Measurements from ENCODE around the gene CNST.

Gene CNST

DNA sequence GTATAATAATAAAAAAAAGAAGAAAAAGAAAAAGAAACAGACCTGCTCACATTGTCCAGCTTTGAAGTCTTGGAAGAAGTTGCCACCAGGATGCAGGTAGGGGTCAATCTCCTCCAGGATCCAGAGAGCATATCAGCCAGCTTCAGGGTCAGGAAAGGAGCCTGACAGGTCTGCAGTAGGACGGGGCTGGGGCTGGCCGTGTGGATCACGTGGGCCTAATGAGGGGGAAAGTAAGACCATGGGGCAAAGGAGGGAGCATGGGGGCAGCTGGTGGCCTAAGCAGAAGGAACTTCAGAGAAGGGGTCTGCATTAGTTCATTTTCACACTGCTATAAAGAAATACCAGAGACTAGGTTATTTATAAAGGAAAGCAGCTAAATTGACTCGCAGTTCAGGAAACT lies 39.9 kb upstream of the CNST start:
- Histone ChIP-seq H3K27me3 (ENCODE audit: control insufficient read depth in 1 of 2, insufficient read depth in 1 of 2, low read length in 2 of 2) (peaks cover under 1 to 5% of the 10 kb centered on the region in 2 experiments), H3K9ac (ENCODE audit: low read length) (no peak overlapping the region), H2BK15ac (ENCODE audit: low read depth, poor library complexity, severe bottlenecking) (no peak overlapping the region), H3K27ac (ENCODE audit: low read length, poor library complexity, severe bottlenecking) (no peak overlapping the region), H2BK120ac (ENCODE audit: low read depth, low read length) (no peak overlapping the region), H4K8ac (ENCODE audit: low read length) (no peak overlapping the region), H3K14ac (ENCODE audit: low read length in 2 of 2) (no peak overlapping the region), H2AK5ac (ENCODE audit: low read length, severe bottlenecking) (no peak overlapping the region), H3K4me3 (ENCODE audit: insufficient read depth in 1 of 2, low read depth in 1 of 2, low read length in 2 of 2) (no peak overlapping the region), H2AFZ (ENCODE audit: low read depth, low read length) (no peak overlapping the region), H2BK5ac (ENCODE audit: low read depth, low read length, poor library complexity, severe bottlenecking) (no peak overlapping the region), H3K18ac (ENCODE audit: low read depth in 1 of 2, low read length in 2 of 2) (no peak overlapping the region), H3K4me2 (ENCODE audit: low read length, poor library complexity, severe bottlenecking) (no peak overlapping the region), H3K36me3 (ENCODE audit: control insufficient read depth in 1 of 2, insufficient read depth in 2 of 2, low read depth in 1 of 2, low read length in 2 of 2) (no peaks in the 10 kb centered on the region), H3K9me3 (ENCODE audit: control insufficient read depth, low read length) (peaks cover 14% of the 10 kb centered on the region), H3K4ac (ENCODE audit: low read depth in 1 of 2, low read length in 2 of 2) (no peak overlapping the region), H3K79me1 (replicated peaks; ENCODE audit: low read length, poor library complexity, severe bottlenecking) (no peaks in the 10 kb centered on the region), H4K91ac (ENCODE audit: low read length) (no peak overlapping the region), H2BK12ac (ENCODE audit: low read length in 2 of 2) (no peak overlapping the region), H3K4me1 (ENCODE audit: control insufficient read depth, insufficient read depth, low read depth, low read length) (no peaks in the 10 kb centered on the region), H3K23ac (ENCODE audit: low read length in 2 of 2) (no peak overlapping the region)
- WGBS = 86% methylated on average over 4 of the region's 4 CpGs
- no peak for DNase-seq

- Histone ChIP-seq H3K4me2 (ENCODE audit: low read length, poor library complexity, severe bottlenecking) (no peak overlapping the region), H3K79me1 (replicated peaks; ENCODE audit: low read length, poor library complexity, severe bottlenecking) (no peaks in the 10 kb centered on the region), H2AK5ac (ENCODE audit: low read length, severe bottlenecking) (no peak overlapping the region), H3K9me3 (ENCODE audit: control insufficient read depth, low read length) (peaks cover 14% of the 10 kb centered on the region), H4K8ac (ENCODE audit: low read length) (peak overlapping the region; percentile 7), H2BK120ac (ENCODE audit: low read depth, low read length) (no peak overlapping the region), H3K9ac (ENCODE audit: low read length) (no peak overlapping the region), H3K4me1 (ENCODE audit: control insufficient read depth, insufficient read depth, low read depth, low read length) (no peaks in the 10 kb centered on the region), H3K4ac (ENCODE audit: low read depth in 1 of 2, low read length in 2 of 2) (no peak overlapping the region), H3K4me3 (ENCODE audit: insufficient read depth in 1 of 2, low read depth in 1 of 2, low read length in 2 of 2) (no peak overlapping the region), H3K18ac (ENCODE audit: low read depth in 1 of 2, low read length in 2 of 2) (no peak overlapping the region), H3K27me3 (ENCODE audit: control insufficient read depth in 1 of 2, insufficient read depth in 1 of 2, low read length in 2 of 2) (peaks cover 5 to 6% of the 10 kb centered on the region in 2 experiments), H2BK12ac (ENCODE audit: low read length in 2 of 2) (no peak overlapping the region), H3K23ac (ENCODE audit: low read length in 2 of 2) (no peak overlapping the region), H2AFZ (ENCODE audit: low read depth, low read length) (no peak overlapping the region), H3K36me3 (ENCODE audit: control insufficient read depth in 1 of 2, insufficient read depth in 2 of 2, low read depth in 1 of 2, low read length in 2 of 2) (no peaks in the 10 kb centered on the region), H3K27ac (ENCODE audit: low read length, poor library complexity, severe bottlenecking) (no peak overlapping the region), H3K14ac (ENCODE audit: low read length in 2 of 2) (no peak overlapping the region), H4K91ac (ENCODE audit: low read length) (no peak overlapping the region), H2BK15ac (ENCODE audit: low read depth, poor library complexity, severe bottlenecking) (no peak overlapping the region), H2BK5ac (ENCODE audit: low read depth, low read length, poor library complexity, severe bottlenecking) (no peak overlapping the region)
- 74% methylated on average over 7 of the region's 7 CpGs for whole genome bisulfite sequencing
- DNase-seq = no peak
Measured at GRCh38 chr1:246526915-246527314, 39.3 kb upstream of the CNST start.

DNA sequence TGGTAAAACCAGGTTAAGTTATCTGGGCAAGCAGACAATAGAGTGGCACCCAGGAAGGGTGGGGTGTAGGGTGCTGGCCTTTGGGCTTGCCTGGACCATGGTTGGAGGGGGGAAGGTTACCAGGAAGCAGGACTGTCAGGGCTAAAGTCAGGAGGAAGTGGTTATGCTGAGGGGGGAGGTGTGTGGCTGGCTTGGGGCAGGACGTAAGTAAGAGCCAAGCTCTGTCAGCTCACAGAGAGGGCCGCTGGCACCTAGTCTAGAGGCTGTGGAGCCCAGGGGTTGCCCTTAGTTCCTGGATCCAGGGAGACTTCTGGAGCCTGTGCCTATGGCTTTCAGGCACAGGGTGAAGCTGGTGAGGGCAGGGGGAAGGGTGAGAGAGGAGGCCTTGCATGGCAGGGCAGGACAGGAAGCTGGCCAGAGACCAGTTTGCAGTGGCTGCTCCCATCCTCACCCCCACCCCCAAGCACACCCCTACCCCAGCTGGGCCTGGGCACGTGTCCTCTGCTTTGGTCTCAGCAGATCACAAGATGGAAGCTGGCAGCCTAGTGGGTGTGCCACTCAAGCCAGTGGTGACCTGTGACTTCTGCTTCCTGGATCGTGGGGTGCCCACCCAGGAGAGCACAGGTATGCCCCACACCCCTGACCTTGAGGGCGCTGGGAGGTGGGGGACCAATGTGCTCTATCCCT lies 38.7 kb upstream of the CNST start:
- WGBS = 57% methylated on average over 4 of the region's 5 CpGs
- Histone ChIP-seq H3K4me1 (ENCODE audit: control insufficient read depth, insufficient read depth, low read depth, low read length) (no peaks in the 10 kb centered on the region), H2BK15ac (ENCODE audit: low read depth, poor library complexity, severe bottlenecking) (no peak overlapping the region), H3K14ac (ENCODE audit: low read length in 2 of 2) (peak overlapping the region in 1 of 2 experiments; percentile 62), H3K27me3 (ENCODE audit: control insufficient read depth in 1 of 2, insufficient read depth in 1 of 2, low read length in 2 of 2) (peaks cover 8% of the 10 kb centered on the region in 2 experiments), H3K4ac (ENCODE audit: low read depth in 1 of 2, low read length in 2 of 2) (no peak overlapping the region), H3K4me3 (ENCODE audit: insufficient read depth in 1 of 2, low read depth in 1 of 2, low read length in 2 of 2) (no peak overlapping the region), H2AK5ac (ENCODE audit: low read length, severe bottlenecking) (no peak overlapping the region), H3K9me3 (ENCODE audit: control insufficient read depth, low read length) (peaks cover 18% of the 10 kb centered on the region), H2BK120ac (ENCODE audit: low read depth, low read length) (no peak overlapping the region), H4K8ac (ENCODE audit: low read length) (no peak overlapping the region), H3K18ac (ENCODE audit: low read depth in 1 of 2, low read length in 2 of 2) (no peak overlapping the region), H3K36me3 (ENCODE audit: control insufficient read depth in 1 of 2, insufficient read depth in 2 of 2, low read depth in 1 of 2, low read length in 2 of 2) (no peaks in the 10 kb centered on the region), H2AFZ (ENCODE audit: low read depth, low read length) (no peak overlapping the region), H2BK5ac (ENCODE audit: low read depth, low read length, poor library complexity, severe bottlenecking) (no peak overlapping the region), H3K27ac (ENCODE audit: low read length, poor library complexity, severe bottlenecking) (no peak overlapping the region), H3K79me1 (replicated peaks; ENCODE audit: low read length, poor library complexity, severe bottlenecking) (no peaks in the 10 kb centered on the region), H3K4me2 (ENCODE audit: low read length, poor library complexity, severe bottlenecking) (no peak overlapping the region), H4K91ac (ENCODE audit: low read length) (no peak overlapping the region), H3K9ac (ENCODE audit: low read length) (no peak overlapping the region), H3K23ac (ENCODE audit: low read length in 2 of 2) (peak overlapping the region in 1 of 2 experiments; percentile 30), H2BK12ac (ENCODE audit: low read length in 2 of 2) (peak overlapping the region in 1 of 2 experiments; percentile 23)
- DNase-seq = no peak

DNA sequence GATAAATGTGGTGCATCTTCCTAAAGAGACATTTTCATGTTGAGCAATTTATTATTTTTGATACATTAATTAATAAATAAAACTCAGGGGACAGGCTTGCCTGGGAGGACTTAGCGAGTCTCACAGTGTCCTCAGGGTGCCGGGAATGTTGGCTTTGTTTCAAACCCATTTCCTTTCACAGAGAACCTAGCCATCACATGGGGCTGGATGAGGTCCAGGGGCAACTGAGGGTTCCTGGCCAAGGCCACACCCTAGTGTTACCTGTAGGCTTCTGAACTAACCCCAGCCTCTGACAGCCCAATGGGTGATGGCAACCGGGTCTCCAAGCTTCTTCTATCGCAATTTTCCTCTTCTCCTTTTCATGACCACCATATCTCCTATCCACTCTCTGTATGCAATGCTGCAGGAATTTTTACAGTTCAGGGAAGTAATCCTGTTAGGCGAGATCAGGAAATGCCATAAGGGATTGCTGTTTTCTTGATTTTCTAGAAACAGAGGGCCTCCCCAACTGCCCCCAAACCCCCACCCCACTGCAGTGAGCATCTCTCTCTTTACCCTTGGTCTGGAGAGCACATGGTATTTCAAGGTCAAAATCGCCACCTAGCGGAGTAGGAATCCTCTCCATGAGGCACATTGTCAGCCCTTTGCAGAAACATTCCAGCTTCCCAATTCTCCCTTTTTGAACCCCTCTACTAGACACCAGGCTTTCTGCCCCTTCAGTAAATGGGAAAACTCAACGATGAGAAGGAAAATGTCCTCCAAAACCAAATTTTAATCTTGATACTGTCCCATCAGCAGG lies 37.1 kb upstream of the CNST start:
- H2BK12ac ChIP-seq (ENCODE audit: low read length in 2 of 2) = no peak overlapping the region
- no peak overlapping the region for H3K4me2 ChIP-seq (ENCODE audit: low read length, poor library complexity, severe bottlenecking)
- DNase-seq = no peak
- no peak overlapping the region for H2AFZ ChIP-seq (ENCODE audit: low read depth, low read length)
- H3K27ac ChIP-seq (ENCODE audit: low read length, poor library complexity, severe bottlenecking) = no peak overlapping the region
- no peak overlapping the region for H3K9ac ChIP-seq (ENCODE audit: low read length)
- H3K18ac ChIP-seq (ENCODE audit: low read depth in 1 of 2, low read length in 2 of 2) = no peak overlapping the region
- no peak overlapping the region for H2BK15ac ChIP-seq (ENCODE audit: low read depth, poor library complexity, severe bottlenecking)
- H2BK5ac ChIP-seq (ENCODE audit: low read depth, low read length, poor library complexity, severe bottlenecking) = no peak overlapping the region
- H3K36me3 ChIP-seq (ENCODE audit: control insufficient read depth in 1 of 2, insufficient read depth in 2 of 2, low read depth in 1 of 2, low read length in 2 of 2) = no peaks in the 10 kb centered on the region
- WGBS = 76% methylated on average over 6 of the region's 8 CpGs
- H4K91ac ChIP-seq (ENCODE audit: low read length) = no peak overlapping the region
- no peak overlapping the region for H3K23ac ChIP-seq (ENCODE audit: low read length in 2 of 2)
- no peaks in the 10 kb centered on the region for H3K79me1 ChIP-seq (replicated peaks; ENCODE audit: low read length, poor library complexity, severe bottlenecking)
- no peaks in the 10 kb centered on the region for H3K4me1 ChIP-seq (ENCODE audit: control insufficient read depth, insufficient read depth, low read depth, low read length)
- no peak overlapping the region for H2AK5ac ChIP-seq (ENCODE audit: low read length, severe bottlenecking)
- peaks cover 16 to 18% of the 10 kb centered on the region in 2 experiments for H3K27me3 ChIP-seq (ENCODE audit: control insufficient read depth in 1 of 2, insufficient read depth in 1 of 2, low read length in 2 of 2)
- H3K4ac ChIP-seq (ENCODE audit: low read depth in 1 of 2, low read length in 2 of 2) = no peak overlapping the region
- no peak overlapping the region for H3K14ac ChIP-seq (ENCODE audit: low read length in 2 of 2)
- H3K9me3 ChIP-seq (ENCODE audit: control insufficient read depth, low read length) = peaks cover 19% of the 10 kb centered on the region
- H2BK120ac ChIP-seq (ENCODE audit: low read depth, low read length) = no peak overlapping the region
- H3K4me3 ChIP-seq (ENCODE audit: insufficient read depth in 1 of 2, low read depth in 1 of 2, low read length in 2 of 2) = no peak overlapping the region
- H4K8ac ChIP-seq (ENCODE audit: low read length) = no peak overlapping the region
